GM13976 (cell line): Measurements from ENCODE around the gene CEP85.

ENCODE experiments used
- DNase-seq: peaks from one replicate; pipeline ENCODE4 v3.0.0; 2012; ENCODE audit warnings: low spot score
- CTCF ChIP-seq: IDR thresholded peaks from 2 replicates; pipeline ENCODE4 v1.5.1; 2012; ENCODE audit warnings: borderline replicate concordance, mild to moderate bottlenecking; ENCODE audit not compliant: insufficient read depth; ENCODE audit errors: extremely low read depth, missing control alignments, control extremely low read depth
- in situ Hi-C: fragments of 300-500 bp; cut with MboI; formaldehyde crosslinking; loops from one replicate; pipeline ENCODE4 v1.12.0; 2022; ENCODE audit warnings: low sequenced_read_pairs, mixed read lengths, inconsistent platforms; ENCODE audit not compliant: unreplicated experiment

The CEP85 gene

DNA sequence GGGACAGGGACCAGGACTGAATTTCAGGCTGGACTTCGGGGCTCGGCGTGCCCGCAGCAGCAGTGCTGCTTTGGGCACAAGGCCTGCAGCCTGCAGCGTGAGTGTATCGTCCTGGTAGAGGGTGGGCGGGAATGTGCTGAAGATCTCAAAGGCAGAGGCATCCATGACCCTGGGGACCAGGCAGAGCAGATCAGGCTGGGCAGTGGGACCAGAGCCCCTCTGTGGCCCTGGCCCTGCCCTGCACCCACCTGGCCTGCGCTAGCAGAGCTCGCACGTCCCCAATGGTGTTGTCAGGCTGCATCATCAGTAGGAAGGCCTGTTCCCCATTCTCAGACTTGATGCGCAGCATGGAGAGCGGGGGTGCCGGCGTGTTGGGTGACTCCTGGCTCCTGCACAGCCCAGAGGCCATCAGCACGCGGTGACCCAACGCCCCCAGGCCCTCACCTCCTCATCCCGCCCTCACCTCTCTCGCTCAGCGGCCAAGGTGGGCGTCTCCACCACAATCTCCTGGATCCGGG lies 48.5 kb downstream of the CEP85 start:
- no peak for DNase-seq
- no peak for TF ChIP-seq CTCF
- in situ Hi-C loops = loop anchor here (5.0 kb wide), 1 partner anchor 40 kb away; no protein-coding TSS in a partner anchor

- TF ChIP-seq CTCF = no peak
- in situ Hi-C loops = loop anchor here (5.0 kb wide), 1 partner anchor 39 kb away; no protein-coding TSS in a partner anchor
- no peak for DNase-seq
These were observed 49.4 kb downstream of the CEP85 start for GRCh38 chr1:26283279-26283853.

GRCh38 chr1:26283871-26284596 lies 50.0 kb downstream of the CEP85 start:
- in situ Hi-C loops = loop anchor here (5.0 kb wide), 1 partner anchor 38 kb away; no protein-coding TSS in a partner anchor
- TF ChIP-seq CTCF = no peak
- DNase-seq = peak; percentile 12

- peak; percentile 85 for DNase-seq
- in situ Hi-C loops = loop anchor here (5.0 kb wide), 1 partner anchor 38 kb away; no protein-coding TSS in a partner anchor
- peak; percentile 90 for TF ChIP-seq CTCF
These were observed 50.8 kb downstream of the CEP85 start for GRCh38 chr1:26284597-26285347.

- DNase-seq = peak; percentile 63
- in situ Hi-C loops = no loop called here
- TF ChIP-seq CTCF = peak; percentile 43
These were observed 51.5 kb downstream of the CEP85 start for GRCh38 chr1:26285366-26286063.

DNA sequence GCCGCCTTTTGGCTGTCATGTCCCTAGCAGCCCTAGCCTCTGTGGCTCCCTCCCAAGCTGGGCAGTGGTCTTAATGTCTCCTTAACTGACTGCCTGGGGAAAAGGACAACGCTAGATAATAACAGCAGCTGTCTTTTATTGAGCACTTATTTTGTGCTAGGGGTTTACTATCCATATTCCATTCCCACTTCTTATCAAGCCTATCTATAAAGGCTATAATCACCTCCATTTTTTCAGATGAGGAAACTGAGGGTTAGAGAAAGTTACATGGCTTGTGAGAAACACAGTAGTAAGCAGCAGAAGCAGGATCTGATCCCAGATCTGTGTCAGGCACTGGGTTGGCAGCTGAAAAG lies 52.0 kb downstream of the CEP85 start:
- no peak for TF ChIP-seq CTCF
- in situ Hi-C loops = no loop called here
- no peak for DNase-seq
